MCF 10A (cell line): ENCODE measurements around the gene PIPOX. TPM values are rescaled to one million over a fixed set of nuclear protein-coding genes. Genes with fewer than 3 reads are reported as not detected.
A peak's percentile ranks its signal among the peaks of the same experiment; 100 is the strongest.

Experiments
- BruUV-seq: library from RNA; stranded (reverse); fragments of 400-500 nt; replicated peaks from 2 replicates; lab custom pipeline; 2021; lab: Mats Ljungman, UMichigan
- CTCF ChIA-PET: fragments of 300-600 bp; sonication (Branson Sonifier 250); formaldehyde crosslinking; extraction: SDS; loops from one replicate; lab custom pipeline; 2021; ENCODE audit warnings: antibody characterized with exemption, inconsistent platforms; lab: Yijun Ruan, JAX
- POLR2A ChIA-PET: fragments of 300-600, 350-650 bp; sonication (Branson Sonifier 250); formaldehyde crosslinking; extraction: SDS; loops from one replicate; lab custom pipeline; 2020; ENCODE audit warnings: antibody characterized with exemption, inconsistent platforms; lab: Yijun Ruan, JAX
- DNase-seq: peaks from one replicate; pipeline ENCODE4 v3.0.0-alpha.2; 2018; ENCODE audit not compliant: unreplicated experiment
- H3K27ac Mint-ChIP-seq: one replicate; pipeline ENCODE4 v1.8.0; 2022; ENCODE audit warnings: mild to moderate bottlenecking, low read depth, mixed read lengths; ENCODE audit not compliant: unreplicated experiment
- H3K27me3 Mint-ChIP-seq: one replicate; pipeline ENCODE4 v1.8.0; 2022; ENCODE audit warnings: mixed read lengths; ENCODE audit not compliant: insufficient read depth, unreplicated experiment
- H3K36me3 Mint-ChIP-seq: one replicate; pipeline ENCODE4 v1.8.0; 2022; ENCODE audit warnings: mild to moderate bottlenecking, moderate library complexity, mixed read lengths; ENCODE audit not compliant: insufficient read depth, unreplicated experiment
- H3K4me1 Mint-ChIP-seq: one replicate; pipeline ENCODE4 v1.8.0; 2022; ENCODE audit warnings: mixed read lengths; ENCODE audit not compliant: insufficient read depth, unreplicated experiment
- H3K4me3 Mint-ChIP-seq: one replicate; pipeline ENCODE4 v1.8.0; 2022; ENCODE audit warnings: mild to moderate bottlenecking, moderate library complexity, mixed read lengths; ENCODE audit not compliant: unreplicated experiment
- H3K9me3 Mint-ChIP-seq: one replicate; pipeline ENCODE4 v1.8.0; 2022; ENCODE audit warnings: mixed read lengths; ENCODE audit not compliant: unreplicated experiment
- intact Hi-C: fragments of 100-400 bp; cut with micrococcal nuclease; formaldehyde crosslinking; loops from 2 replicates; pipeline ENCODE4 v1.14.1; 2022
- total RNA-seq: library from RNA; stranded (reverse); gene quantifications from 2 replicates; pipeline ENCODE4 v1.2.3, GENCODE V29; 2022
- TF ChIP-seq, protein P1 (sequence below): fragments of 200-600 bp; IDR thresholded peaks from one replicate; pipeline ENCODE4 v1.8.0; 2022; ENCODE audit warnings: antibody characterized with exemption, mild to moderate bottlenecking; ENCODE audit not compliant: unreplicated experiment

PIPOX gene
- total RNA-seq, 1 experiment from 2014 or later = not detected

DNA sequence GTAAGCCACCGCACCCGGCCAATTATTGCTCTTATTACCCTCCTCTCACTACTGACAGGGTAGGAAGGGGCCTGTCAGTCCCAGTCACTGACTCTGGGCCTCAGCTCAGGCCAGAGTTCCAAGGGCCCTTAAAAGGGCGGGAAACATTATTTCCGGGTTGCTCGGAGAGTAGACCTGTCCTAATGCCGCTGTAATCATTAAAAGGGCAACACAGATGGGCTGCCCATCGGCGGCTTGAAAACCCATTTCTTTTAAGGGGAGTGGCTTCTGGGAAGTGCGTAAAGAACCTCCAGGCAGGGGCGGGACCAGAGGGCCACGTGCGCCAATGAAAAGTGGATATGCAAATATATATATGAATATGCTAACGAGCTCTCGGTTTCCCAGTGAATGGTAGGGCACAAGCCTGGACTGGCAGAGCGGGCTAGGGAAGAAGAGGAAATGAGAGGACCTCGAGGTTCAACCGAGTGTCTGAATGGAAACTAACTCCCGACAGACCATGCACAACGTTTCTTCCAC lies 26.6 kb downstream of the PIPOX start:
- ChIA-PET POLR2A (interaction anchor here (1.0 kb wide), 1 partner anchor 348 kb away, joined by 3 read pairs; no protein-coding TSS in a partner anchor), CTCF (interaction anchor here (1.0 kb wide), 1 partner anchor 104 kb away, joined by 8 read pairs; no protein-coding TSS in a partner anchor)
- no TSS peak for BruUV-seq
- H3K27ac Mint-ChIP-seq = no peak overlapping the region
- H3K36me3 Mint-ChIP-seq = peaks cover 7% of the 10 kb centered on the region
- TF ChIP-seq, protein P1, sequence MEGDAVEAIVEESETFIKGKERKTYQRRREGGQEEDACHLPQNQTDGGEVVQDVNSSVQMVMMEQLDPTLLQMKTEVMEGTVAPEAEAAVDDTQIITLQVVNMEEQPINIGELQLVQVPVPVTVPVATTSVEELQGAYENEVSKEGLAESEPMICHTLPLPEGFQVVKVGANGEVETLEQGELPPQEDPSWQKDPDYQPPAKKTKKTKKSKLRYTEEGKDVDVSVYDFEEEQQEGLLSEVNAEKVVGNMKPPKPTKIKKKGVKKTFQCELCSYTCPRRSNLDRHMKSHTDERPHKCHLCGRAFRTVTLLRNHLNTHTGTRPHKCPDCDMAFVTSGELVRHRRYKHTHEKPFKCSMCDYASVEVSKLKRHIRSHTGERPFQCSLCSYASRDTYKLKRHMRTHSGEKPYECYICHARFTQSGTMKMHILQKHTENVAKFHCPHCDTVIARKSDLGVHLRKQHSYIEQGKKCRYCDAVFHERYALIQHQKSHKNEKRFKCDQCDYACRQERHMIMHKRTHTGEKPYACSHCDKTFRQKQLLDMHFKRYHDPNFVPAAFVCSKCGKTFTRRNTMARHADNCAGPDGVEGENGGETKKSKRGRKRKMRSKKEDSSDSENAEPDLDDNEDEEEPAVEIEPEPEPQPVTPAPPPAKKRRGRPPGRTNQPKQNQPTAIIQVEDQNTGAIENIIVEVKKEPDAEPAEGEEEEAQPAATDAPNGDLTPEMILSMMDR = no peak
- H3K27me3 Mint-ChIP-seq = no peaks in the 10 kb centered on the region
- no peak overlapping the region for H3K4me3 Mint-ChIP-seq
- H3K4me1 Mint-ChIP-seq = no peaks in the 10 kb centered on the region
- H3K9me3 Mint-ChIP-seq = no peaks in the 10 kb centered on the region
- DNase-seq = peak; percentile 86
- intact Hi-C loops = no loop called here

DNA sequence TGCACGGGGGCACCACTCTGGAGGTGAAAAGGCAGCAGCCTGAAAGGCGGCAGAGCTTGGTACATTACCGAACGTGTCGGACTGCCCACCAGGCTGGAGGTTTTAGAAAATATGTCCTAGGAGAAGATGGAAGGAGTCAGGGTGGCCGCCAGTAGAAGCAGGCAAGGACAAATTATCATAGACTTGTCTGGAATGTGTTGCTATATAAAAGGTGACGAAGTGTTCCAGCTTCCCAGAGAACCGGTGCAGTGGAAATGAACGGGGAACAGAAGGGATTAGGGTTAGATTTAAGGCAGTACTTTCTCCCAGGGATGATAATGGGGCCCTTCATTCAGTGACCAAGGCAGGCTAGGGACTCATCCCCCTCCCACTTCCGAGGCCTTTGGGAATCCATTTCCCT lies 27.4 kb downstream of the PIPOX start:
- intact Hi-C loops = no loop called here
- peaks cover 7% of the 10 kb centered on the region for H3K36me3 Mint-ChIP-seq
- TF ChIP-seq, protein P1 = no peak
- no peaks in the 10 kb centered on the region for H3K4me1 Mint-ChIP-seq
- no peaks in the 10 kb centered on the region for H3K27me3 Mint-ChIP-seq
- H3K4me3 Mint-ChIP-seq = no peak overlapping the region
- no peak for DNase-seq
- POLR2A ChIA-PET = interaction anchor here (1.0 kb wide), 1 partner anchor 349 kb away, joined by 3 read pairs; no protein-coding TSS in a partner anchor
- no TSS peak for BruUV-seq
- CTCF ChIA-PET = interaction anchor here (1.0 kb wide), 1 partner anchor 105 kb away, joined by 8 read pairs; no protein-coding TSS in a partner anchor
- H3K27ac Mint-ChIP-seq = no peak overlapping the region
- no peaks in the 10 kb centered on the region for H3K9me3 Mint-ChIP-seq

DNA sequence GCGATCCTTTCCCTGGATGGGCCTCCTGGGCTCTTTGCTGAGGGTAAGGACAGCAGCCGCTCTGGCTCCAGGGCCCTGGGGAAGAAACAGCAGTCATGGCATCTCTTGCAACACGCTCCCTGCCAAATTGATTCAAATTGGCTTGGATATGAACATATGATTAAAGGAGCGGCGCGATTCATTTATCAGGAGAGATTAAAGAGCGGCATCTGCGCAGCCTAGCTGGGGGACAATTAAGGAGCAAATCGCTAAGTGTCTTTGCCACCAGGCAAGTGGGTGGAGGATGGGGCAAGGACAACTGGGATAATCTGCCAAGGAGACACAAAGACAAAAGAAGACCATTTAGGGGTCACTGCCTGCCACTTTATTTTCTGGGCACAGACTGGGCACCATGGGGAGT lies 27.8 kb downstream of the PIPOX start:
- ChIA-PET POLR2A (no interaction called here), CTCF (interaction anchor here (1.2 kb wide), 1 partner anchor 105 kb away, joined by 5 read pairs; no protein-coding TSS in a partner anchor)
- no TSS peak for BruUV-seq
- Mint-ChIP-seq H3K27ac (no peak overlapping the region), H3K9me3 (no peaks in the 10 kb centered on the region), H3K4me1 (no peaks in the 10 kb centered on the region), H3K27me3 (no peaks in the 10 kb centered on the region), H3K36me3 (peaks cover 7% of the 10 kb centered on the region), H3K4me3 (no peak overlapping the region)
- TF ChIP-seq, protein P1 = no peak
- intact Hi-C loops = no loop called here
- no peak for DNase-seq

DNA sequence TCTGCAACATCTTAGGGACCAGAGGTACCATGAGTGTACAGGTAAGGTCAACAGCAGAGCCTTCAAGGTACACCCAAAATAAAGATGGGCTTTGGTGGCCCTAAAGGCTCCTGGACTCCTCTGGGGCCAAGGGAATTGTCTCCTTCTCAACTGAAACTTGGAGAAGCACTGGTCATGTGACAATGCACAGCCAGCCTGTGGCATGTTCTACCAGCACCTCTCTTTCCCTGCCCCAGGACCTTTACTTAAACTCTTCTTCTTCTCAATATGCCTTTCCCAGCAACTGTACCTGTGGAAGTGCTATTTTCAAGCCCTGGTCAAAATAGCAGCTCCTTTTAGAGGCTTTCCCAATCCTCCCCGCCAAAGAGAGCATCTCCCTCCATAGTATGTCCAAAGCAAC lies 28.4 kb downstream of the PIPOX start:
- ChIA-PET POLR2A (no interaction called here), CTCF (interaction anchor here (1.2 kb wide), 1 partner anchor 106 kb away, joined by 5 read pairs; no protein-coding TSS in a partner anchor)
- intact Hi-C loops = no loop called here
- Mint-ChIP-seq H3K4me3 (no peak overlapping the region), H3K27me3 (no peaks in the 10 kb centered on the region), H3K9me3 (no peaks in the 10 kb centered on the region), H3K4me1 (no peaks in the 10 kb centered on the region), H3K27ac (no peak overlapping the region), H3K36me3 (peaks cover 6% of the 10 kb centered on the region)
- TF ChIP-seq, protein P1 = no peak
- BruUV-seq = no TSS peak
- DNase-seq = no peak
